Cardiac muscle cell (in vitro differentiated cells and primary cell): ENCODE results near the gene SLC25A21. TPM values are rescaled to one million over a fixed set of nuclear protein-coding genes. Genes with fewer than 3 reads are reported as not detected.
A peak's percentile ranks its signal among the peaks of the same experiment; 100 is the strongest.

Source experiments
- DNase-seq, 2 donors: peaks; one replicate each; pipeline versions ENCODE4 v3.0.0 to v3.0.0-alpha.2; 2010 to 2017; ENCODE audit warnings: low read depth in 1 of 2, low spot score in 1 of 2
- H3K27ac ChIP-seq: fragments of 200-600 bp; sonication (generic); 2 replicates; pipeline ENCODE4 v1.5.1; 2016
- H3K27me3 ChIP-seq: fragments of 200-600 bp; sonication (generic); 2 replicates; pipeline ENCODE4 v1.6.0; 2016; ENCODE audit warnings: control low read depth
- H3K36me3 ChIP-seq: fragments of 200-600 bp; sonication (generic); 2 replicates; pipeline ENCODE4 v1.5.1; 2016; ENCODE audit warnings: control low read depth
- H3K4me1 ChIP-seq: fragments of 200-600 bp; sonication (generic); 2 replicates; pipeline ENCODE4 v1.8.1; 2017; ENCODE audit warnings: low read depth, mild to moderate bottlenecking, mixed run types
- H3K4me3 ChIP-seq: fragments of 200-600 bp; sonication (generic); 2 replicates; pipeline ENCODE4 v1.5.1; 2016; ENCODE audit warnings: mild to moderate bottlenecking
- H3K9me3 ChIP-seq: fragments of 200-600 bp; sonication (generic); 2 replicates; pipeline ENCODE4 v1.5.1; 2017; ENCODE audit warnings: low read depth, mild to moderate bottlenecking, control low read depth
- polyA plus RNA-seq: library from polyadenylated mRNA; unstranded; fragments of >200 nt; fragmentation: Nextera tagmentation; extraction: Ambion mirVana; gene quantifications from 2 replicates; pipeline ENCODE4 v1.2.1, GENCODE V29; 2016
- total RNA-seq: library from RNA; depleted of rRNA; stranded (reverse); fragments of >200 nt; gene quantifications from 2 replicates; pipeline ENCODE4 v1.2.3, GENCODE V29; 2016
- TF ChIP-seq, protein P1 (sequence below): IDR thresholded peaks from 2 replicates; pipeline ENCODE4 v1.5.1; 2012; ENCODE audit warnings: low read depth, mild to moderate bottlenecking, low read length

The SLC25A21 gene
- total and polyA plus RNA-seq, 2 experiments from 2014 or later: 0.63 to 8.4 TPM

DNA sequence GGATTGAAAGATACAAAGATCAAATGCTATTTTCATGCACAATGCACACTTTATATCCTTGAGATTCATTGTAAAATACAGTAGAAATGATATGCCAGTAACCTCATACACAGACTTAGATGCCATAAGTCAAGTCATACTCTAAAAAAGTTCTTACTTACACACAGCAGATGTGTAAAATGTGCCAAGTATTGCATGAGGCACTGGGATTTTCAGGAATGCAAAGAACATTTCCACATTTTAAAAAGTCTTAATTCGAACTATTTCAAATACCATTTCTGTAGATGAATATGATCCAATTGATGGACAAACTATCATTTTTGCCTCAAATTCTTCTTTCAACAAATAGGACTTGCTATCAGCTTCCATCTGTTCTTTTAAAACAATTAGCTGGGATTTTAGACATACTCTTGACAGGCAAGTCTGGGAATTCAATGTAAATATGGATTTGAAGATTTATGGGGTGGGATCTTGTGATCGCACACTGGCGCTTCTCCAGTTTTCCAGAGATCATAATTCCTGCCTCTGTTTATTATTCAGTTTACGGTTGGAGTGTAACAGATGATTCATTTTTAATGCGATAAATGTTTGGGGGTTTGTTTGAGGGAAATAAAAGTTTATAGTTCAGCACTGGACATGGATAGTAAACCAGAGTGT lies 326.9 kb downstream of the SLC25A21 start:
- no peaks in the 10 kb centered on the region for H3K9me3 ChIP-seq
- no peak overlapping the region for H3K4me3 ChIP-seq
- no peaks in the 10 kb centered on the region for H3K36me3 ChIP-seq
- no peak for DNase-seq
- no peaks in the 10 kb centered on the region for H3K27me3 ChIP-seq
- TF ChIP-seq, protein P1, sequence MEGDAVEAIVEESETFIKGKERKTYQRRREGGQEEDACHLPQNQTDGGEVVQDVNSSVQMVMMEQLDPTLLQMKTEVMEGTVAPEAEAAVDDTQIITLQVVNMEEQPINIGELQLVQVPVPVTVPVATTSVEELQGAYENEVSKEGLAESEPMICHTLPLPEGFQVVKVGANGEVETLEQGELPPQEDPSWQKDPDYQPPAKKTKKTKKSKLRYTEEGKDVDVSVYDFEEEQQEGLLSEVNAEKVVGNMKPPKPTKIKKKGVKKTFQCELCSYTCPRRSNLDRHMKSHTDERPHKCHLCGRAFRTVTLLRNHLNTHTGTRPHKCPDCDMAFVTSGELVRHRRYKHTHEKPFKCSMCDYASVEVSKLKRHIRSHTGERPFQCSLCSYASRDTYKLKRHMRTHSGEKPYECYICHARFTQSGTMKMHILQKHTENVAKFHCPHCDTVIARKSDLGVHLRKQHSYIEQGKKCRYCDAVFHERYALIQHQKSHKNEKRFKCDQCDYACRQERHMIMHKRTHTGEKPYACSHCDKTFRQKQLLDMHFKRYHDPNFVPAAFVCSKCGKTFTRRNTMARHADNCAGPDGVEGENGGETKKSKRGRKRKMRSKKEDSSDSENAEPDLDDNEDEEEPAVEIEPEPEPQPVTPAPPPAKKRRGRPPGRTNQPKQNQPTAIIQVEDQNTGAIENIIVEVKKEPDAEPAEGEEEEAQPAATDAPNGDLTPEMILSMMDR: no peak
- no peaks in the 10 kb centered on the region for H3K4me1 ChIP-seq
- no peak overlapping the region for H3K27ac ChIP-seq

GRCh38 chr14:36844443-36845195 lies 327.8 kb downstream of the SLC25A21 start:
- TF ChIP-seq, protein P1: no peak
- DNase-seq: no peak
- no peak overlapping the region for H3K4me3 ChIP-seq

DNA sequence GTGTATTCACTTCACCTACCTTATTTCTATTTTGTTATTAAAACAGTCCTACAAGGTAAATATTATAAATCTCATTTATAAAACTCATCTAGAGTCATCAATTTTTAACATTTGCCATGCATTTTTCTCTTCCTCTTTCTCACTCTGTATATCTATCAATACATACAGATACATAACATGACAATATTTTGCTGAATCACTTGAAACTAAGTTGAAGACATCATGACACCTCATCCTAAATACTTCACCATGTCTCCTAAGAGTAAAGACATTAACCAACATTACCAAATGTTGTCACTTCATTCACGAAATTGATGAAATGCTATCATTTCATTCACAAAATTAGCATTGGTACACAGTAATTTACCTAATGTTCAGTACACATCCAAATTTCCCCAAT lies 329.0 kb downstream of the SLC25A21 start:
- Histone ChIP-seq H3K4me1 (no peaks in the 10 kb centered on the region), H3K36me3 (no peaks in the 10 kb centered on the region), H3K4me3 (no peak overlapping the region), H3K27ac (no peak overlapping the region), H3K27me3 (no peaks in the 10 kb centered on the region), H3K9me3 (no peaks in the 10 kb centered on the region)
- TF ChIP-seq, protein P1: no peak
- no peak for DNase-seq

More at GRCh38 chr14:36844443-36845195, 327.8 kb downstream of the SLC25A21 start:
- no peaks in the 10 kb centered on the region for H3K27me3 ChIP-seq
- no peaks in the 10 kb centered on the region for H3K4me1 ChIP-seq
- H3K36me3 ChIP-seq: no peaks in the 10 kb centered on the region
- H3K9me3 ChIP-seq: no peaks in the 10 kb centered on the region
- H3K27ac ChIP-seq: no peak overlapping the region

DNA sequence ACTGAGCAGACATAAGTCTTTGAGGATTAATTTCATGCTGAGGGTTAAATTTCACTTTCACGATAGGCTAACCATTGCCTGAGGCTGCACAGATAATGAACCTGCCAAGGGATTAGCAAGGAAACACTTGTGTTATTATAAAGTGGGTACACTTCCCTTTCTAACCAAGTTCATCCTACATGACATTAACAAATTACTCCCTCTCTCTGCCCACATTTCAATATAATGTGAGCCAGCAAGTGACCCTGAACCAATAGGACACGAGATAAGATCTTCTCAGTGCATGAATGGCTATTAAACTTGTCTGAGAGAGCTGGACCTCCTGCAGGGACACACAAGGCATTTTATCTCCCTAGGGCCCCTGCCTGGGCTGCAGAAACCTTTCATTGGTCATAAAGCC lies 337.3 kb downstream of the SLC25A21 start:
- Histone ChIP-seq H3K9me3 (no peaks in the 10 kb centered on the region), H3K4me3 (no peak overlapping the region), H3K36me3 (no peaks in the 10 kb centered on the region), H3K27me3 (peaks cover 6% of the 10 kb centered on the region), H3K27ac (no peak overlapping the region), H3K4me1 (peaks cover 3% of the 10 kb centered on the region)
- TF ChIP-seq, protein P1: no peak
- DNase-seq: peak in 1 of 2 donors; percentile 15

DNA sequence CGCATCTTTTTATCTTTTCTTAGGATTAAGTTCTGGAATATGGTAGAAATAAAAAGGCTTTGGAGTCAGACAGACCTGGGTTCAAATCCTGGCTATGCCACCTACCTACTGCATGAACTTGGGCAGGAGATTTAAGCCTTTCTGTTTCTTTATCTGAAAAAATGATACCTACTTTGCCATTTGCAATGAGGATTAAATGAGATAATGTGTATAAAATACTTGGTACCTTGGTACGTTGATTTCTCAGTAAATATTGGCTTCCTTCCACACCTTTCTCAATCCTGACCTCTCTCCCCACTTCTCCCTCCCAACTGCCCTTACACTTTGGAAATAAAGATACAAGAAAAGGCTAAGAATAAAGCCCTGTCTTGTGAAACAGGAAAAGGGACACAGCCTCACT lies 338.1 kb downstream of the SLC25A21 start:
- H3K4me1 ChIP-seq: peaks cover 9% of the 10 kb centered on the region
- TF ChIP-seq, protein P1: no peak
- no peak overlapping the region for H3K4me3 ChIP-seq
- H3K36me3 ChIP-seq: no peaks in the 10 kb centered on the region
- H3K27me3 ChIP-seq: peaks cover 6% of the 10 kb centered on the region
- H3K9me3 ChIP-seq: no peaks in the 10 kb centered on the region
- no peak overlapping the region for H3K27ac ChIP-seq
- no peak for DNase-seq
